HepG2 (cell line): Measurements from ENCODE around the gene OTOP2. TPM values are rescaled to one million over a fixed set of nuclear protein-coding genes. Genes with fewer than 3 reads are reported as not detected.

Experiments
- ATAC-seq: fragments of 200-7000 bp; cut with Tn5 transposase; 3 replicates; pipeline ENCODE4 v1.9.1; 2020; ENCODE audit warnings: mild to moderate bottlenecking, moderate library complexity
- BruUV-seq: library from RNA; stranded (reverse); fragments of 400-500 nt; replicated peaks from 2 replicates; lab custom pipeline; 2021; lab: Mats Ljungman, UMichigan
- CTCF ChIA-PET: fragments of 300-600 bp; formaldehyde crosslinking; extraction: SDS; loops from one replicate; lab custom pipeline; 2021; ENCODE audit warnings: low total read pairs, inconsistent platforms, low intra/inter-chr PET ratio; lab: Yijun Ruan, JAX
- POLR2A ChIA-PET: fragments of 350-600 bp; sonication (Branson Sonifier 250); formaldehyde crosslinking; loops from one replicate; lab custom pipeline; 2020; ENCODE audit warnings: antibody characterized with exemption, inconsistent platforms; lab: Yijun Ruan, JAX
- DNase-seq: peaks from one replicate; pipeline ENCODE4 v3.0.0-alpha.2; 2015; ENCODE audit warnings: low spot score
- FAIRE-seq: peaks from 3 replicates; lab custom pipeline; 2011; peaks lifted over from hg19 to GRCh38; lab: Jason Lieb, UNC
- H2AFZ ChIP-seq: one replicate; pipeline ENCODE4 v1.6.1; 2011; ENCODE audit warnings: low read length, inconsistent platforms
- H3K27ac ChIP-seq: fragments of 300-600 bp; 3 replicates; pipeline ENCODE4 v1.8.0; 2011; ENCODE audit warnings: mixed run types, mild to moderate bottlenecking, mixed read lengths, low read length, inconsistent platforms; ENCODE audit not compliant: insufficient read depth; ENCODE audit errors: extremely low read length
- H3K27me3 ChIP-seq, 2 experiments: fragments of 200-600 bp in 1 of 2; 2 replicates in 1 of 2; 3 replicates in 1 of 2; pipeline versions ENCODE4 v1.6.0 to v1.8.0; 2011; ENCODE audit warnings: low read length in 2 of 2, mild to moderate bottlenecking in 2 of 2, moderate library complexity in 2 of 2, inconsistent platforms in 1 of 2; ENCODE audit not compliant: insufficient read depth in 2 of 2, control insufficient read depth in 1 of 2
- H3K36me3 ChIP-seq, 2 experiments: fragments of 200-600 bp in 1 of 2; replicated peaks in 1 of 2; 2 replicates in 1 of 2; 3 replicates in 1 of 2; pipeline versions ENCODE4 v1.5.1 to v1.8.0; 2011; ENCODE audit warnings: low read length in 2 of 2, inconsistent platforms in 1 of 2; ENCODE audit not compliant: insufficient read depth in 2 of 2, control insufficient read depth in 1 of 2
- H3K4me1 ChIP-seq: 2 replicates; pipeline ENCODE4 v1.5.1; 2012; ENCODE audit warnings: low read length, inconsistent platforms; ENCODE audit not compliant: insufficient read depth
- H3K4me2 ChIP-seq: 2 replicates; pipeline ENCODE4 v1.6.0; 2011; ENCODE audit warnings: low read depth, low read length, inconsistent platforms
- H3K4me3 ChIP-seq, 3 experiments: fragments of 200-600 bp in 1 of 3; sonication (generic), shearing (Covaris generic) in 1 of 3; replicated peaks in 1 of 3; 2 replicates each; pipeline ENCODE4 v1.5.1; 2011 to 2016; ENCODE audit warnings: low read length in 3 of 3, inconsistent platforms in 2 of 3, low read depth in 2 of 3, mild to moderate bottlenecking in 2 of 3, control low read depth in 1 of 3, mixed read lengths in 1 of 3; ENCODE audit not compliant: insufficient read depth in 1 of 3
- H3K79me2 ChIP-seq: one replicate; pipeline ENCODE4 v1.6.1; 2011; ENCODE audit warnings: low read length, inconsistent platforms; ENCODE audit not compliant: insufficient read depth
- H3K9ac ChIP-seq: 2 replicates; pipeline ENCODE4 v1.6.0; 2011; ENCODE audit warnings: mild to moderate bottlenecking, low read depth, low read length, inconsistent platforms; ENCODE audit not compliant: insufficient read depth
- H3K9me3 ChIP-seq: 2 replicates; pipeline ENCODE4 v1.5.1; 2012; ENCODE audit warnings: mild to moderate bottlenecking, low read length
- H4K20me1 ChIP-seq: 2 replicates; pipeline ENCODE4 v1.6.0; 2011; ENCODE audit warnings: inconsistent platforms, mild to moderate bottlenecking, low read length, moderate library complexity; ENCODE audit not compliant: insufficient read depth
- CCAR2 ChIP-seq: fragments of 200-400 bp; formaldehyde crosslinking; optimal IDR thresholded peaks from 2 replicates; pipeline ENCODE3; 2018; ENCODE audit warnings: low read depth, mild to moderate bottlenecking, low read length, moderate library complexity
- HOXA7 ChIP-seq: sonication (generic); formaldehyde crosslinking; IDR thresholded peaks from 2 replicates; pipeline ENCODE4 v1.8.1; 2022; ENCODE audit warnings: mild to moderate bottlenecking, missing genetic modification reagents, moderate library complexity
- ISL2 ChIP-seq: sonication (generic); formaldehyde crosslinking; IDR thresholded peaks from 2 replicates; pipeline ENCODE4 v1.5.0; 2020; ENCODE audit warnings: missing genetic modification reagents
- ISX ChIP-seq: sonication (generic); formaldehyde crosslinking; conservative IDR thresholded peaks from 2 replicates; pipeline ENCODE4 v1.5.0; 2020; ENCODE audit warnings: missing genetic modification reagents
- NFE2L2 ChIP-seq: fragments of 150-350 bp; IDR thresholded peaks from 2 replicates; pipeline ENCODE4 v1.6.1; 2014; ENCODE audit warnings: low read length
- NFYB ChIP-seq: sonication (generic); formaldehyde crosslinking; IDR thresholded peaks from 2 replicates; pipeline ENCODE4 v1.4.0; 2020; ENCODE audit warnings: missing genetic modification reagents
- RXRB ChIP-seq: IDR thresholded peaks from 2 replicates; pipeline ENCODE4 v1.6.1; 2016; ENCODE audit warnings: borderline replicate concordance, missing genetic modification reagents, missing compliant biosample characterization
- SCMH1 ChIP-seq: sonication (generic); formaldehyde crosslinking; IDR thresholded peaks from 2 replicates; pipeline ENCODE4 v1.9.0; 2021; ENCODE audit warnings: missing genetic modification reagents, mild to moderate bottlenecking, borderline replicate concordance
- ZNF430 ChIP-seq: sonication (generic); formaldehyde crosslinking; IDR thresholded peaks from 2 replicates; pipeline ENCODE4 v1.9.0; 2021; ENCODE audit warnings: mild to moderate bottlenecking, missing genetic modification reagents
- ZNF563 ChIP-seq: sonication (generic); formaldehyde crosslinking; IDR thresholded peaks from 2 replicates; pipeline ENCODE4 v1.8.0; 2022; ENCODE audit warnings: mild to moderate bottlenecking, moderate library complexity, missing genetic modification reagents
- ZNF850 ChIP-seq: sonication (generic); formaldehyde crosslinking; conservative IDR thresholded peaks from 2 replicates; pipeline ENCODE4 v1.9.0; 2021; ENCODE audit warnings: mild to moderate bottlenecking, missing genetic modification reagents
- WGBS: methylation state at CpG from one replicate; pipeline ENCODE4 v1.1.6; 2017; ENCODE audit warnings: low lambda C conversion rate; 5-methylcytosine and 5-hydroxymethylcytosine counted together
- in situ Hi-C: cut with HindIII; loops from 2 replicates; pipeline ENCODE4 v1.10.0; 2017; ENCODE audit warnings: low pct_unique_long_range_greater_than_20kb; ENCODE audit not compliant: extremely low pct_ligation_motif_present
- intact Hi-C: fragments of 100-400 bp; cut with micrococcal nuclease; formaldehyde crosslinking; loops from one replicate; pipeline ENCODE4 v1.10.0; 2022; ENCODE audit not compliant: unreplicated experiment
- polyA plus RNA-seq, 8 experiments: library from polyadenylated mRNA; depleted of rRNA in 3 of 8; stranded (reverse) in 7 of 8; unstranded in 1 of 8; fragments of >200 nt; fragmentation: Illumina TruSeq in 4 of 8; extraction: Trizol in 4 of 8; gene quantifications; 2 replicates each; pipeline versions ENCODE4 v1.2.1 to v1.2.3, GENCODE V29; 2011 to 2016; ENCODE audit warnings: low read depth in 4 of 8, missing spikeins in 1 of 8, mixed read lengths in 1 of 8; ENCODE audit not compliant: insufficient read depth in 1 of 8
- total RNA-seq, 5 experiments: library from RNA; depleted of rRNA; stranded (reverse); fragments of >200 nt; fragmentation: Illumina TruSeq; extraction: Trizol; gene quantifications; 2 replicates each; pipeline ENCODE4 v1.2.3, GENCODE V29; 2016; ENCODE audit warnings: low read depth in 1 of 5
- TF ChIP-seq, protein P1 (sequence below): sonication (generic); formaldehyde crosslinking; IDR thresholded peaks from 2 replicates; pipeline ENCODE4 v1.4.0; 2020; ENCODE audit warnings: missing genetic modification reagents, borderline replicate concordance
- TF ChIP-seq, protein P2 (sequence below): sonication (generic); formaldehyde crosslinking; IDR thresholded peaks from 2 replicates; pipeline ENCODE4 v1.5.1; 2020; ENCODE audit warnings: mild to moderate bottlenecking, missing genetic modification reagents
- TF ChIP-seq, protein P3 (sequence below): sonication (generic); formaldehyde crosslinking; IDR thresholded peaks from 2 replicates; pipeline ENCODE4 v1.8.0; 2022; ENCODE audit warnings: missing genetic modification reagents, low read depth, mild to moderate bottlenecking, borderline replicate concordance
- TF ChIP-seq, protein P4 (sequence below): sonication (generic); formaldehyde crosslinking; IDR thresholded peaks from 2 replicates; pipeline ENCODE4 v1.4.0; 2020; ENCODE audit warnings: mild to moderate bottlenecking, missing genetic modification reagents

OTOP2 gene
- total and polyA plus RNA-seq, 2 of the 13 experiments (the other 11 are each of a cell fraction or from before 2014, with no cell fraction given) = not detected

DNA sequence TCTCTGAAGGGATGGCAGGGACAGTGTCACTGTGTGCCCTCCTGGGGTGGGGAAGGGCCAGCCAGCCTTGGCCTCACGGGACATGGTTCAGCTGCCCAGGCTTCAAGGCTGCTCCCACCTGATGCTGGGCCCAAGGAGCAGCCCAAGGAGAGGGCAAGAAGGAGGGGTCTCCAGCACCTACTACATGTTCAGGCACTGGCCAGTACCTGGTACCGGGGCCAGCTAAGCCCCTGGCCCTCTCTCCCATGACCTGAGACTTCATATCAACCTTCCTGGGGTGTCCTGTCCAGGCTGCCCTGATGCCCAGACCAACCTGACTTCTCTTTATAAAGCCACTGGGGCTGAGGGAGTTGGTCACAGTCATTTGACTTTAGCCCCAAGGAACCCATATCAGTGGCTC is 2.3 kb upstream of the OTOP2 start (continued):
- TF ChIP-seq, protein P1, sequence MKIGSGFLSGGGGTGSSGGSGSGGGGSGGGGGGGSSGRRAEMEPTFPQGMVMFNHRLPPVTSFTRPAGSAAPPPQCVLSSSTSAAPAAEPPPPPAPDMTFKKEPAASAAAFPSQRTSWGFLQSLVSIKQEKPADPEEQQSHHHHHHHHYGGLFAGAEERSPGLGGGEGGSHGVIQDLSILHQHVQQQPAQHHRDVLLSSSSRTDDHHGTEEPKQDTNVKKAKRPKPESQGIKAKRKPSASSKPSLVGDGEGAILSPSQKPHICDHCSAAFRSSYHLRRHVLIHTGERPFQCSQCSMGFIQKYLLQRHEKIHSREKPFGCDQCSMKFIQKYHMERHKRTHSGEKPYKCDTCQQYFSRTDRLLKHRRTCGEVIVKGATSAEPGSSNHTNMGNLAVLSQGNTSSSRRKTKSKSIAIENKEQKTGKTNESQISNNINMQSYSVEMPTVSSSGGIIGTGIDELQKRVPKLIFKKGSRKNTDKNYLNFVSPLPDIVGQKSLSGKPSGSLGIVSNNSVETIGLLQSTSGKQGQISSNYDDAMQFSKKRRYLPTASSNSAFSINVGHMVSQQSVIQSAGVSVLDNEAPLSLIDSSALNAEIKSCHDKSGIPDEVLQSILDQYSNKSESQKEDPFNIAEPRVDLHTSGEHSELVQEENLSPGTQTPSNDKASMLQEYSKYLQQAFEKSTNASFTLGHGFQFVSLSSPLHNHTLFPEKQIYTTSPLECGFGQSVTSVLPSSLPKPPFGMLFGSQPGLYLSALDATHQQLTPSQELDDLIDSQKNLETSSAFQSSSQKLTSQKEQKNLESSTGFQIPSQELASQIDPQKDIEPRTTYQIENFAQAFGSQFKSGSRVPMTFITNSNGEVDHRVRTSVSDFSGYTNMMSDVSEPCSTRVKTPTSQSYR (CRISPR knock-in tag) = no peak
- TF ChIP-seq ISX (CRISPR knock-in tag) (no peak), NFE2L2 (no peak), ZNF850 (CRISPR knock-in tag) (no peak)
- TF ChIP-seq, all 625 proteins: peak for 0

DNA sequence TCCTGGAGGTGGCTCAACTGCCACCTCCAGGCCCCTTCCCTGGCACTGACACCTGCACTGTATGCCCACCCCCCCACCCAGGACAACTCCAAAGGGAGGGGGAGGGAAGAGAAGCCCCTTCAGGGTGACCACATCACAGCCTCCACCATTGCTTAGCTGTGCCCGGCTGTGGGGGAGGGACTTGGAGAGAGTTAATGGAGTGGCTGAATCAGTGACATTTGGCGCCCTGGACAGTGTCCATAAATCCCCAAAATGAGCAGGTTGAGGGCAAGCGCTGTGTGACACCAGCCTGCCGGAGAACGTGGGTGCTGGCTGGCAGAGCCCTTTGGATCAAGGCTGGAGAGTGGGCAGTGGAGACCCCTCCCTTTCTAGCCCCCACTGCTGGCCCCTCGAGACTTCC is 1.9 kb upstream of the OTOP2 start:
- Histone ChIP-seq H3K36me3 (no peaks in the 10 kb centered on the region), H3K9me3 (no peaks in the 10 kb centered on the region), H3K27me3 (peaks cover 23 to 74% of the 10 kb centered on the region in 2 experiments), H3K4me1 (peaks cover 31% of the 10 kb centered on the region), H2AFZ (no peak overlapping the region), H3K79me2 (no peaks in the 10 kb centered on the region), H3K27ac (no peak overlapping the region), H3K9ac (no peak overlapping the region), H3K4me3 (no peak overlapping the region), H3K4me2 (no peak overlapping the region), H4K20me1 (no peaks in the 10 kb centered on the region)
- BruUV-seq = no TSS peak
- 27% methylated on average over 6 of the region's 6 CpGs for WGBS
- no peak for DNase-seq
- no peak for ATAC-seq
- intact Hi-C loops (no loop called here), in situ Hi-C loops (loop anchor here (5.0 kb wide), 1 partner anchor 35 kb away; no protein-coding TSS in a partner anchor)
- POLR2A ChIA-PET = no interaction called here
- CTCF ChIA-PET = interaction anchor here (3.2 to 3.4 kb wide), 2 partner anchors 36 to 39 kb away, joined by 23 to 32 read pairs; no protein-coding TSS in a partner anchor
- FAIRE-seq = no peak
- TF ChIP-seq, protein P2, sequence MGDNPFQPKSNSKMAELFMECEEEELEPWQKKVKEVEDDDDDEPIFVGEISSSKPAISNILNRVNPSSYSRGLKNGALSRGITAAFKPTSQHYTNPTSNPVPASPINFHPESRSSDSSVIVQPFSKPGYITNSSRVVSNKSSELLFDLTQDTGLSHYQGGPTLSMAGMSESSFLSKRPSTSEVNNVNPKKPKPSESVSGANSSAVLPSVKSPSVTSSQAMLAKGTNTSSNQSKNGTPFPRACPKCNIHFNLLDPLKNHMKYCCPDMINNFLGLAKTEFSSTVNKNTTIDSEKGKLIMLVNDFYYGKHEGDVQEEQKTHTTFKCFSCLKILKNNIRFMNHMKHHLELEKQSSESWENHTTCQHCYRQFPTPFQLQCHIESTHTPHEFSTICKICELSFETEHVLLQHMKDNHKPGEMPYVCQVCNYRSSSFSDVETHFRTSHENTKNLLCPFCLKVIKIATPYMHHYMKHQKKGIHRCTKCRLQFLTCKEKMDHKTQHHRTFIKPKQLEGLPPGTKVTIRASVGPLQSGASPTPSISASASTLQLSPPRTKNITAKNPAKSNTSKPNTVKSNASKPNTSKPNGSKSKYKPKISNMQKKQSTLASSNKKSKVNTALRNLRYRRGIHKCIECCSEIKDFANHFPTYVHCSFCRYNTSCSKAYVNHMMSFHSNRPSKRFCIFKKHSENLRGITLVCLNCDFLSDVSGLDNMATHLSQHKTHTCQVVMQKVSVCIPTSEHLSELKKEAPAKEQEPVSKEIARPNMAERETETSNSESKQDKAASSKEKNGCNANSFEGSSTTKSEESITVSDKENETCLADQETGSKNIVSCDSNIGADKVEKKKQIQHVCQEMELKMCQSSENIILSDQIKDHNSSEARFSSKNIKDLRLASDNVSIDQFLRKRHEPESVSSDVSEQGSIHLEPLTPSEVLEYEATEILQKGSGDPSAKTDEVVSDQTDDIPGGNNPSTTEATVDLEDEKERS (CRISPR knock-in tag) = no peak
- TF ChIP-seq, protein P3, sequence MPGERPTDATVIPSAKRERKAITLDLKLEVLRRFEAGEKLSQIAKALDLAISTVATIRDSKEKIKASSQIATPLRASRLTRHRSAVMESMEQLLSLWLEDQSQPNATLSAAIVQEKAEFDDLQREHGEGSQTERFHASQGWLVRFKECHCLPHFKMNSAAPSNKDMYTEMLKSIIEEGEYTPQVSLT (CRISPR knock-in tag) = no peak
- TF ChIP-seq, protein P4, sequence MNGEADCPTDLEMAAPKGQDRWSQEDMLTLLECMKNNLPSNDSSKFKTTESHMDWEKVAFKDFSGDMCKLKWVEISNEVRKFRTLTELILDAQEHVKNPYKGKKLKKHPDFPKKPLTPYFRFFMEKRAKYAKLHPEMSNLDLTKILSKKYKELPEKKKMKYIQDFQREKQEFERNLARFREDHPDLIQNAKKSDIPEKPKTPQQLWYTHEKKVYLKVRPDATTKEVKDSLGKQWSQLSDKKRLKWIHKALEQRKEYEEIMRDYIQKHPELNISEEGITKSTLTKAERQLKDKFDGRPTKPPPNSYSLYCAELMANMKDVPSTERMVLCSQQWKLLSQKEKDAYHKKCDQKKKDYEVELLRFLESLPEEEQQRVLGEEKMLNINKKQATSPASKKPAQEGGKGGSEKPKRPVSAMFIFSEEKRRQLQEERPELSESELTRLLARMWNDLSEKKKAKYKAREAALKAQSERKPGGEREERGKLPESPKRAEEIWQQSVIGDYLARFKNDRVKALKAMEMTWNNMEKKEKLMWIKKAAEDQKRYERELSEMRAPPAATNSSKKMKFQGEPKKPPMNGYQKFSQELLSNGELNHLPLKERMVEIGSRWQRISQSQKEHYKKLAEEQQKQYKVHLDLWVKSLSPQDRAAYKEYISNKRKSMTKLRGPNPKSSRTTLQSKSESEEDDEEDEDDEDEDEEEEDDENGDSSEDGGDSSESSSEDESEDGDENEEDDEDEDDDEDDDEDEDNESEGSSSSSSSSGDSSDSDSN (CRISPR knock-in tag) = no peak
- TF ChIP-seq CCAR2 = no peak
- no peak for TF ChIP-seq RXRB (CRISPR knock-in tag)
- TF ChIP-seq ISL2 (CRISPR knock-in tag) = no peak
- no peak for TF ChIP-seq SCMH1
- no peak for TF ChIP-seq HOXA7
- TF ChIP-seq ZNF563 (CRISPR knock-in tag) = no peak
- no peak for TF ChIP-seq NFYB (CRISPR knock-in tag)
- TF ChIP-seq ZNF430 (CRISPR knock-in tag) = no peak
